WERI-Rb-1 (cell line): ENCODE data around the gene ANXA4.
A peak's percentile ranks its signal among the peaks of the same experiment; 100 is the strongest.
"Not testable (repeated sequence)": the region's sequence is repeated elsewhere in the genome, so short reads cannot be mapped to it uniquely, and the experiment has no call there.

Experiments
- DNase-seq: peaks from one replicate; pipeline ENCODE4 v3.0.0-alpha.2; 2020
- H3K27ac ChIP-seq: fragments of 250-450 bp; sonication (Bioruptor Pico); 2 replicates; pipeline ENCODE4 v1.5.1; 2020; ENCODE audit warnings: mild to moderate bottlenecking, moderate library complexity
- H3K27me3 ChIP-seq: fragments of 250-450 bp; sonication (Bioruptor Pico); 2 replicates; pipeline ENCODE4 v1.5.1; 2021; ENCODE audit warnings: mild to moderate bottlenecking, low read depth, moderate library complexity; ENCODE audit not compliant: insufficient read depth, severe bottlenecking
- H3K36me3 ChIP-seq: fragments of 250-450 bp; sonication (Bioruptor Pico); 2 replicates; pipeline ENCODE4 v1.5.1; 2020; ENCODE audit warnings: mild to moderate bottlenecking, moderate library complexity
- H3K4me3 ChIP-seq: 2 replicates; pipeline ENCODE4 v1.5.1; 2011; ENCODE audit warnings: low read depth, mild to moderate bottlenecking, control low read depth, low read length
- H3K9me3 ChIP-seq: fragments of 250-450 bp; sonication (Bioruptor Pico); 2 replicates; pipeline ENCODE4 v1.5.1; 2021; ENCODE audit warnings: mild to moderate bottlenecking, moderate library complexity; ENCODE audit not compliant: severe bottlenecking
- CTCF ChIP-seq: IDR thresholded peaks from 2 replicates; pipeline ENCODE4 v1.5.1; 2011; ENCODE audit warnings: low read depth, mild to moderate bottlenecking, control low read depth, inconsistent platforms, low read length

Gene ANXA4

GRCh38 chr2:69817729-69818501 is 76.0 kb downstream of the ANXA4 start:
- H3K27ac ChIP-seq = no peak overlapping the region
- no peak overlapping the region for H3K4me3 ChIP-seq
- no peak for TF ChIP-seq CTCF
- no peaks in the 10 kb centered on the region for H3K9me3 ChIP-seq
- H3K36me3 ChIP-seq = no peaks in the 10 kb centered on the region
- DNase-seq = no peak
- no peaks in the 10 kb centered on the region for H3K27me3 ChIP-seq

DNA sequence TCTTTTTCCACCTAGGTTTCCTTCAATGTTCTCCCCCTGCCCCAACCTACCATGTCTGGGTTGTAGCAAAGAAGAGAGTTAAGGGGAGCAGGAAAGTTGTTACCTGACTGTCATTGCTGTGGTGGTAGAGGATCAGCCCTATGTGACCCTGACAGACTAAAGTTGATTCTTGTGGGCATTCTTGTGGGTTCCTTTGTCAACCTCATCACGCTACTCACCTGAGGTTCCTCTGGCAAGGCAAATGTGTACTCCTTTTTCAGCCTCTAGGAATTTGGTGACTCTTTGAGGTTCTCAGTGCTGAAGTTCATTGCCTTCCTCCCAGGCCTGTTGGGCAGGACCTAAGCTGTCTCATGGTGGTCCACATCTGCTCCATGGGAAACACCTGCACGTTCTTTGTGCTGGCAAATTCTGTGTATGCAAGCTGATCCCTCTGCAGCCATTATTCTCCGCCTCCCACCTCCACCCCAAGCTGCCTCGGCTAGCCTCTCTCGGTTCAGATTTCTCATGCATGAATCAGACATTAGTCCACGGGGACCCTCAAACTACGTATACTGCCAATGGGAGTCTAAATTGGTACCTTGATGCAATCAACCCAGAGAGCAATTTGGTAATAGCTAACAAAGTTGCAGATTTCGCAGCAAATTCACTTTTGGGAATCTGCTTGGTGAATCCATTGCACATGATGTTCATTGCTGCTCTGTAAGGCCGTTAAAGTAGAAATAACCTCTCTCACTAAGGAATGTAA is 86.0 kb downstream of the ANXA4 start:
- H3K4me3 ChIP-seq = no peak overlapping the region
- no peak overlapping the region for H3K27ac ChIP-seq
- TF ChIP-seq CTCF = no peak
- DNase-seq = no peak
- H3K36me3 ChIP-seq = peaks cover 14% of the 10 kb centered on the region
- H3K27me3 ChIP-seq = no peaks in the 10 kb centered on the region
- H3K9me3 ChIP-seq = no peaks in the 10 kb centered on the region

DNA sequence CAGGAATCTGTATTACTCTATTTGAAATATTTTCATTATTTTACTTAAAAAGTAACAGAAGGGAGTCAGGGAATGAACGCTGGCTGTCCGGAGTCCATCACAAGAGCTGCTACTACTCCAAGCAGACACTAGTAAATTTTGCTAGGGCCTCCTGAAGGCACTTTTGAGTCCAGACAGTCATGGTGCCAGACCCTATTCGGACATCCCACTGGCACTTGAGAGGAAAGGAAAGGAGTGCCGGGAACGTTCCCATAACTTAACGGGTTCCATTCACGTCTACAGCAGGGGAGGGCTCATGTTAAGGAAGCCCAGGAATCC is 87.0 kb downstream of the ANXA4 start:
- no peaks in the 10 kb centered on the region for H3K27me3 ChIP-seq
- DNase-seq = no peak
- H3K27ac ChIP-seq = peak overlapping the region; percentile 78
- H3K9me3 ChIP-seq = no peaks in the 10 kb centered on the region
- H3K36me3 ChIP-seq = peaks cover 17% of the 10 kb centered on the region
- H3K4me3 ChIP-seq = peak overlapping the region; percentile 72
- no peak for TF ChIP-seq CTCF

- peaks cover 17% of the 10 kb centered on the region for H3K36me3 ChIP-seq
- peak within 1 kb of the TSS; percentile 78 for H3K27ac ChIP-seq
- peak within 1 kb of the TSS; percentile 72 for H3K4me3 ChIP-seq
- peak; percentile 99 for DNase-seq
- H3K9me3 ChIP-seq = no peaks in the 10 kb centered on the region
- TF ChIP-seq CTCF = no peak
- H3K27me3 ChIP-seq = no peaks in the 10 kb centered on the region
These were observed 87.5 kb downstream of the ANXA4 start, which contains the start of gene GMCL1 for GRCh38 chr2:69829256-69830044. Gene GMCL1 (plus strand): TSS chr2:69829660. CDS start chr2:69829893, 233 bp downstream.

GRCh38 chr2:69830045-69830905 is 88.3 kb downstream of the ANXA4 start:
- Histone ChIP-seq H3K36me3 (peaks cover 22% of the 10 kb centered on the region), H3K27me3 (no peaks in the 10 kb centered on the region), H3K9me3 (no peaks in the 10 kb centered on the region), H3K27ac (peak overlapping the region; percentile 78), H3K4me3 (peak overlapping the region; percentile 72)
- peak; percentile 41 for DNase-seq
- TF ChIP-seq CTCF = no peak

DNA sequence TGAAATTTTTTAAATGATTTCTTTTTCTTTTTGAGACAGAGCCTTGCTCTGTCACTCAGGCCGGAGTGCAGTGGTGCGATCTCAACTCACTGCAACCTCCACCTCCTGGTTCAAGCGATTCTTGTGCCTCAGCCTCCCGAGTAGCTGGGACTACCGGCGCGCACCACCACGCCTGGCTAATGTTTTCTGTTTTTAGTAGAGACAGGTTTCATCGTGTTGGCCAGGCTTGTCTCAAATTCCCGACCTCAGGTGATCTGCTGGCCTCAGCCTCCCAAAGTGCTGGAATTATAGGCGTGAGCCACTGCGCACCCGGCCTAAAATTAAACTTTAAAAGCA is 88.9 kb downstream of the ANXA4 start:
- not testable (repeated sequence) for H3K27me3 ChIP-seq, H3K27ac ChIP-seq, DNase-seq, H3K9me3 ChIP-seq
- peaks cover 22% of the 10 kb centered on the region for H3K36me3 ChIP-seq
- peak overlapping the region; percentile 72; the same call in 1 of the 2 replicates for H3K4me3 ChIP-seq
